Hepatocyte (in vitro differentiated cells): ENCODE measurements around the gene GRK5. TPM values are rescaled to one million over a fixed set of nuclear protein-coding genes. Genes with fewer than 3 reads are reported as not detected.

Experiments
- DNase-seq: peaks from one replicate; pipeline ENCODE4 v3.0.0-alpha.2; 2016; ENCODE audit warnings: low spot score
- H2AFZ ChIP-seq: fragments of 200-600 bp; sonication (generic); 2 replicates; pipeline ENCODE4 v1.6.0; 2016; ENCODE audit warnings: antibody characterized with exemption, mild to moderate bottlenecking
- H3K27ac ChIP-seq: fragments of 200-600 bp; sonication (generic); 2 replicates; pipeline ENCODE4 v1.5.1; 2016; ENCODE audit warnings: mild to moderate bottlenecking
- H3K27me3 ChIP-seq: fragments of 200-600 bp; sonication (generic); 2 replicates; pipeline ENCODE4 v1.6.1; 2016
- H3K36me3 ChIP-seq: fragments of 200-600 bp; sonication (generic); replicated peaks from 2 replicates; pipeline ENCODE4 v1.5.1; 2016; ENCODE audit warnings: low read depth; ENCODE audit not compliant: insufficient read depth
- H3K4me1 ChIP-seq: fragments of 200-600 bp; sonication (generic); 2 replicates; pipeline ENCODE4 v1.5.1; 2016; ENCODE audit warnings: mild to moderate bottlenecking, moderate library complexity; ENCODE audit not compliant: insufficient read depth
- H3K4me2 ChIP-seq: fragments of 200-600 bp; sonication (generic); 2 replicates; pipeline ENCODE4 v1.6.0; 2016
- H3K4me3 ChIP-seq: fragments of 200-600 bp; sonication (generic); 2 replicates; pipeline ENCODE4 v1.5.1; 2016; ENCODE audit warnings: mild to moderate bottlenecking
- H3K79me2 ChIP-seq: fragments of 200-600 bp; sonication (generic); 2 replicates; pipeline ENCODE4 v1.6.0; 2017; ENCODE audit warnings: mild to moderate bottlenecking
- H3K9me2 ChIP-seq: fragments of 200-600 bp; sonication (generic); replicated peaks from 2 replicates; pipeline ENCODE4 v1.6.0; 2017; ENCODE audit warnings: mild to moderate bottlenecking; ENCODE audit not compliant: insufficient read depth
- H3K9me3 ChIP-seq: fragments of 200-600 bp; sonication (generic); 2 replicates; pipeline ENCODE4 v1.5.1; 2016; ENCODE audit warnings: low read depth, mild to moderate bottlenecking
- H4K20me1 ChIP-seq: fragments of 200-600 bp; sonication (generic); 2 replicates; pipeline ENCODE4 v1.6.0; 2016; ENCODE audit warnings: mild to moderate bottlenecking; ENCODE audit not compliant: insufficient read depth, poor library complexity, severe bottlenecking
- EZH2 ChIP-seq: fragments of 200-600 bp; sonication (generic); IDR thresholded peaks from 2 replicates; pipeline ENCODE4 v1.6.1; 2016; ENCODE audit warnings: antibody characterized with exemption, mild to moderate bottlenecking, borderline replicate concordance
- EZH2phosphoT487 ChIP-seq: fragments of 200-600 bp; sonication (generic); IDR thresholded peaks from one replicate; pipeline ENCODE4 v1.6.1; 2018; ENCODE audit warnings: antibody characterized with exemption, mild to moderate bottlenecking, low read depth, moderate library complexity; ENCODE audit not compliant: unreplicated experiment, severe bottlenecking
- WGBS: methylation state at CpG from one replicate; pipeline ENCODE4 v1.1.6; 2016; ENCODE audit warnings: low lambda C conversion rate; ENCODE audit errors: missing lambda C conversion rate; 5-methylcytosine and 5-hydroxymethylcytosine counted together
- polyA plus RNA-seq: library from polyadenylated mRNA; unstranded; fragments of >200 nt; fragmentation: Nextera tagmentation; extraction: Ambion mirVana; gene quantifications from 2 replicates; pipeline ENCODE4 v1.2.1, GENCODE V29; 2016
- total RNA-seq: library from RNA; depleted of rRNA; stranded (reverse); fragments of >200 nt; gene quantifications from 2 replicates; pipeline ENCODE4 v1.2.3, GENCODE V29; 2014
- TF ChIP-seq, protein P1 (sequence below): fragments of 200-600 bp; sonication (generic); IDR thresholded peaks from 2 replicates; pipeline ENCODE4 v1.5.1; 2016; ENCODE audit warnings: antibody characterized with exemption, mild to moderate bottlenecking; ENCODE audit not compliant: poor library complexity

Gene GRK5
- total and polyA plus RNA-seq, 2 experiments from 2014 or later: 7.6 to 19.9 TPM

GRCh38 chr10:119316729-119317097 is 109.3 kb downstream of the GRK5 start:
- no peaks in the 10 kb centered on the region for H3K27me3 ChIP-seq
- TF ChIP-seq, protein P1, sequence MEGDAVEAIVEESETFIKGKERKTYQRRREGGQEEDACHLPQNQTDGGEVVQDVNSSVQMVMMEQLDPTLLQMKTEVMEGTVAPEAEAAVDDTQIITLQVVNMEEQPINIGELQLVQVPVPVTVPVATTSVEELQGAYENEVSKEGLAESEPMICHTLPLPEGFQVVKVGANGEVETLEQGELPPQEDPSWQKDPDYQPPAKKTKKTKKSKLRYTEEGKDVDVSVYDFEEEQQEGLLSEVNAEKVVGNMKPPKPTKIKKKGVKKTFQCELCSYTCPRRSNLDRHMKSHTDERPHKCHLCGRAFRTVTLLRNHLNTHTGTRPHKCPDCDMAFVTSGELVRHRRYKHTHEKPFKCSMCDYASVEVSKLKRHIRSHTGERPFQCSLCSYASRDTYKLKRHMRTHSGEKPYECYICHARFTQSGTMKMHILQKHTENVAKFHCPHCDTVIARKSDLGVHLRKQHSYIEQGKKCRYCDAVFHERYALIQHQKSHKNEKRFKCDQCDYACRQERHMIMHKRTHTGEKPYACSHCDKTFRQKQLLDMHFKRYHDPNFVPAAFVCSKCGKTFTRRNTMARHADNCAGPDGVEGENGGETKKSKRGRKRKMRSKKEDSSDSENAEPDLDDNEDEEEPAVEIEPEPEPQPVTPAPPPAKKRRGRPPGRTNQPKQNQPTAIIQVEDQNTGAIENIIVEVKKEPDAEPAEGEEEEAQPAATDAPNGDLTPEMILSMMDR: no peak
- TF ChIP-seq EZH2 (no peak), EZH2phosphoT487 (no peak)

GRCh38 chr10:119318411-119319160 is 111.2 kb downstream of the GRK5 start:
- no peaks in the 10 kb centered on the region for H3K9me2 ChIP-seq
- H3K4me3 ChIP-seq: no peak overlapping the region
- TF ChIP-seq, protein P1: no peak
- TF ChIP-seq EZH2: no peak
- no peak for TF ChIP-seq EZH2phosphoT487
- H4K20me1 ChIP-seq: no peaks in the 10 kb centered on the region
- H3K4me1 ChIP-seq: peaks cover 44% of the 10 kb centered on the region
- DNase-seq: peak; percentile 3
- peaks cover 64% of the 10 kb centered on the region for H3K79me2 ChIP-seq
- H3K9me3 ChIP-seq: no peaks in the 10 kb centered on the region
- H3K27me3 ChIP-seq: no peaks in the 10 kb centered on the region
- H3K4me2 ChIP-seq: no peak overlapping the region
- no peak overlapping the region for H2AFZ ChIP-seq
- H3K36me3 ChIP-seq: no peaks in the 10 kb centered on the region
- 73% methylated on average over 11 of the region's 11 CpGs for WGBS
- peak overlapping the region; percentile 95 for H3K27ac ChIP-seq

More at GRCh38 chr10:119316729-119317097, 109.3 kb downstream of the GRK5 start:
- Histone ChIP-seq H4K20me1 (no peaks in the 10 kb centered on the region), H3K4me2 (peak overlapping the region; percentile 27), H3K27ac (peak overlapping the region; percentile 95), H2AFZ (no peak overlapping the region), H3K9me2 (no peaks in the 10 kb centered on the region), H3K4me3 (no peak overlapping the region), H3K4me1 (peaks cover 44% of the 10 kb centered on the region), H3K79me2 (peaks cover 66% of the 10 kb centered on the region), H3K36me3 (no peaks in the 10 kb centered on the region), H3K9me3 (no peaks in the 10 kb centered on the region)
- peak; percentile 86 for DNase-seq
- 44% methylated on average over 4 of the region's 4 CpGs for WGBS

DNA sequence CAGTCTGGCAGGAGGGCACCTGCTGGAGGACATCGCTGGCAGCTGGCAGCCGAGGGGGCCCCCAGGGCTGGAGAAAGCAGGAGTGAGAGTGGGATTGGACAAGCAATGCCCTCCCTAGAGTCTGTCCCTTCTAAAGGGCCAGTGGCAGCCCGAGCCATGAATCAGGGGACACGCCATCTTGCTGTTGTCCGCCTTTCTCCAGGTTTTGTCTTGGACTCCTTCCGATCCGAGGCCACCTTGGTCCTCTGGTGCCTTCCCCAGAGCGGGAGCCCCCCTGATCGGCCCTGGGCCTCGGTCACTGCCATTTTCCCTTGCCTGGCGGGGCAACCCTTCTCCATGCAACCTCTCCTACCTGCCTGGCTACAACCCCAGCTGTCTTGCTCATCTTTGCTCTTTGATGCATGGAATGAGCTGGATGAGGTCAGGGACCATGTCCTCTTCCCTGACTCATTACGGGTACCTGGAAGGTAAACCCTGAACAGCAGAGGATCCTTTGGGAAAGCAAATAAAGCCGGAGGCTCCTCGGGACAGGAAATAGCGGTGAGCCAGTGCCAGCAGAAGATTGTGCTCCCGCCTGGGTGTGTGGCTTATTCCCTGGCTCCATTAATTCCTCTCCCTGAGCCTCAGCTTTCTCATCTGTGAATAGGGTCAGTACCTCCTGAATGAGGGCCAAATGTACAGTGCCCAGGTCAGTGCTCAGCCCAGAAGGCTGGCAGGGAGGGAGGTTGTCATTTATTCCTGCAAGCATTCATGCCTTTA is 112.0 kb downstream of the GRK5 start:
- peak; percentile 16 for DNase-seq
- Histone ChIP-seq H3K9me2 (no peaks in the 10 kb centered on the region), H3K27ac (peak overlapping the region; percentile 95)

More for the DNA sequence above, 112.0 kb downstream of the GRK5 start:
- H3K9me3 ChIP-seq: no peaks in the 10 kb centered on the region
- no peaks in the 10 kb centered on the region for H3K27me3 ChIP-seq
- H4K20me1 ChIP-seq: no peaks in the 10 kb centered on the region
- 93% methylated on average over 16 of the region's 16 CpGs for WGBS
- H3K4me1 ChIP-seq: peaks cover 44% of the 10 kb centered on the region
- no peak overlapping the region for H2AFZ ChIP-seq
- H3K4me3 ChIP-seq: no peak overlapping the region
- no peak overlapping the region for H3K4me2 ChIP-seq
- TF ChIP-seq EZH2phosphoT487 (no peak), EZH2 (no peak)
- TF ChIP-seq, protein P1: no peak
- H3K79me2 ChIP-seq: peaks cover 65% of the 10 kb centered on the region
- no peaks in the 10 kb centered on the region for H3K36me3 ChIP-seq
